Breast epithelium (tissue), 3 donors: ENCODE data around the gene PLEKHH1.

Source experiments
- CTCF ChIP-seq, 3 donors: fragments of 450-650 bp; IDR thresholded peaks; one replicate each; pipeline ENCODE4 v1.5.1; 2016 to 2017; ENCODE audit warnings: antibody characterized with exemption in 3 of 3, mild to moderate bottlenecking in 3 of 3, moderate library complexity in 3 of 3
- POLR2A ChIP-seq: fragments of 450-650 bp; IDR thresholded peaks from one replicate; pipeline ENCODE4 v1.6.1; 2016; ENCODE audit warnings: antibody characterized with exemption, mild to moderate bottlenecking, moderate library complexity

GRCh38 chr14:67559639-67560038, 26.5 kb downstream of the PLEKHH1 start:
- TF ChIP-seq POLR2A: no peak
- TF ChIP-seq CTCF (IDR thresholded peaks at IDR 0.05): no peak
